ENCODE data around the gene ZFAND2A. TPM values are rescaled to one million over a fixed set of nuclear protein-coding genes. Genes with fewer than 3 reads are reported as not detected.

Gene ZFAND2A
- total and polyA plus RNA-seq, 2 of the 8 experiments (the other 6 are each of a cell fraction or from before 2014, with no cell fraction given), result 16.6 to 20.3 TPM

DNA sequence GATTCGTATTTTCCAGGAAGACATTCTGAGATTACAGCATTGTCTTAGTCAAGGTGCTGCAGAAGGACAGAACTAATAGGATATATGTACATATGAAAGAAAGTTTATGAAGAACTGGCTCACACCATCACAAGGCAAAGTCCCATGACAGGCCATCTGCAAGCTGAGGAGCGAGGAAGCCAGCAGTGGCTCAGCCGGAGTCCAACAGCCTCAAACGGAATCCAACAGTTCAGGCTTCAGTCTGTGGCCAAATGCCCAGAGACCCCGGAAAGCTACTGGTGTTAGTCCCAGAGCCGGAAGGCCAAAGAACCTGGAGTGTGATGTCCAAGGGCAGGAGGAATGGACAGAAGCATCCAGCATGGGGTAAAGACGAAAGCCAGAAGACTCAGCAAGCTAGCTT is 4.4 kb upstream of the ZFAND2A start:
- CTCF ChIA-PET (ENCODE audit: partially characterized antibody), result interaction anchor here (0.8 kb wide), 1 partner anchor 19 kb away, joined by 4 read pairs; no protein-coding TSS in a partner anchor
- Histone ChIP-seq H2BK15ac (ENCODE audit: low read length) (no peak overlapping the region), H2BK5ac (ENCODE audit: low read depth, low read length) (no peak overlapping the region), H2AFZ (ENCODE audit: low read length) (no peak overlapping the region), H3K36me3 (ENCODE audit: control insufficient read depth in 2 of 4, insufficient read depth in 4 of 4, low read length in 3 of 4) (peaks cover 0 to 2% (median 0%) of the 10 kb centered on the region in 4 experiments; a peak in 1 of 8 replicates), H3K4me1 (replicated peaks in 1 of 4; ENCODE audit: control insufficient read depth in 3 of 4, insufficient read depth in 4 of 4, low read length in 3 of 4) (no peaks in the 10 kb centered on the region; a peak in 2 of 7 replicates), H2BK120ac (replicated peaks; ENCODE audit: low read depth, low read length) (no peak overlapping the region), H2BK12ac (ENCODE audit: low read depth, low read length) (no peak overlapping the region), H3K4me3 (ENCODE audit: extremely low read depth in 1 of 4, insufficient read depth in 2 of 4, low read depth in 3 of 4, low read length in 4 of 4) (no peak overlapping the region), H4K91ac (replicated peaks; ENCODE audit: insufficient read length, low read length) (no peak overlapping the region), H3K79me2 (ENCODE audit: control insufficient read depth in 1 of 2, insufficient read depth in 2 of 2, low read length in 2 of 2) (peaks cover 0 to 3% of the 10 kb centered on the region in 2 experiments; a peak in 1 of 4 replicates), H3K14ac (ENCODE audit: insufficient read length) (no peak overlapping the region), H4K8ac (ENCODE audit: extremely low read depth, insufficient read depth, low read length) (no peak overlapping the region), H3K27ac (ENCODE audit: low read depth, low read length) (no peak overlapping the region), H3K79me1 (ENCODE audit: low read depth, low read length) (no peaks in the 10 kb centered on the region; the same call in 1 of the 2 replicates), H3K4me2 (ENCODE audit: insufficient read depth in 1 of 2, low read depth in 2 of 2, low read length in 2 of 2) (no peak overlapping the region), H4K5ac (ENCODE audit: insufficient read length, low read depth, low read length) (no peak overlapping the region), H3K18ac (ENCODE audit: extremely low read depth, low read length) (no peak overlapping the region), H2BK20ac (ENCODE audit: low read length) (no peak overlapping the region), H3K23me2 (ENCODE audit: low read depth, low read length) (peaks cover 5% of the 10 kb centered on the region; the same call in 1 of the 2 replicates), H3K4ac (replicated peaks; ENCODE audit: insufficient read length, low read depth, low read length) (no peak overlapping the region), H2AK5ac (ENCODE audit: low read depth, low read length) (no peak overlapping the region), H3K9me3 (ENCODE audit: insufficient read depth in 2 of 2, low read depth in 1 of 2, low read length in 1 of 2) (no peaks in the 10 kb centered on the region; a peak in 1 of 4 replicates), H3K23ac (ENCODE audit: insufficient read length) (no peak overlapping the region), H4K20me1 (replicated peaks in 1 of 2; ENCODE audit: control insufficient read depth in 1 of 2, insufficient read depth in 2 of 2, low read length in 2 of 2) (peaks cover 0 to 1% of the 10 kb centered on the region in 2 experiments), H3K9ac (replicated peaks in 1 of 4; ENCODE audit: extremely low read depth in 1 of 4, low read depth in 3 of 4, low read length in 3 of 4) (no peak overlapping the region), H3K27me3 (replicated peaks in 1 of 4; ENCODE audit: control insufficient read depth in 3 of 4, extremely low read depth in 1 of 4, insufficient read depth in 3 of 4, low read length in 3 of 4) (no peaks in the 10 kb centered on the region), H3K56ac (replicated peaks; ENCODE audit: insufficient read length, low read depth, low read length) (no peak overlapping the region)
- 81% methylated on average over 7 of the region's 7 CpGs; no CpG with 5 or more reads in 1 of the 2 experiments for WGBS, 2 experiments (ENCODE audit: extremely low coverage in 1 of 2, insufficient coverage in 1 of 2, insufficient read length in 1 of 2, insufficient replicate concordance in 2 of 2, low coverage in 1 of 2, low lambda C conversion rate in 2 of 2, missing lambda C conversion rate in 1 of 2)
- no peak for FAIRE-seq
- POLR2A ChIA-PET (ENCODE audit: partially characterized antibody), result interaction anchor here (0.6 kb wide), 1 partner anchor 73 kb away, joined by 3 read pairs; no protein-coding TSS in a partner anchor
- TF ChIP-seq, protein P1, sequence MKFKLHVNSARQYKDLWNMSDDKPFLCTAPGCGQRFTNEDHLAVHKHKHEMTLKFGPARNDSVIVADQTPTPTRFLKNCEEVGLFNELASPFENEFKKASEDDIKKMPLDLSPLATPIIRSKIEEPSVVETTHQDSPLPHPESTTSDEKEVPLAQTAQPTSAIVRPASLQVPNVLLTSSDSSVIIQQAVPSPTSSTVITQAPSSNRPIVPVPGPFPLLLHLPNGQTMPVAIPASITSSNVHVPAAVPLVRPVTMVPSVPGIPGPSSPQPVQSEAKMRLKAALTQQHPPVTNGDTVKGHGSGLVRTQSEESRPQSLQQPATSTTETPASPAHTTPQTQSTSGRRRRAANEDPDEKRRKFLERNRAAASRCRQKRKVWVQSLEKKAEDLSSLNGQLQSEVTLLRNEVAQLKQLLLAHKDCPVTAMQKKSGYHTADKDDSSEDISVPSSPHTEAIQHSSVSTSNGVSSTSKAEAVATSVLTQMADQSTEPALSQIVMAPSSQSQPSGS (IDR thresholded peaks at IDR 0.05; ENCODE audit: low read length), result no peak
- no peak for TF ChIP-seq CBX8 (IDR thresholded peaks at IDR 0.05; ENCODE audit: borderline replicate concordance, low read depth, low read length)
- no peak for DNase-seq (ENCODE audit: low read depth in 1 of 2, low spot score in 2 of 2)
